ENCODE data around the gene CDK3. TPM values are rescaled to one million over a fixed set of nuclear protein-coding genes. Genes with fewer than 3 reads are reported as not detected.

CDK3 gene
- total and polyA plus RNA-seq, 2 donors (not counting 3 experiments of a cell fraction or from before 2014, with no cell fraction given), result 8.5 to 8.7 TPM

GRCh38 chr17:75994802-75995370 lies 5.8 kb upstream of the CDK3 start:
- H3K9me1 ChIP-seq (replicated peaks; ENCODE audit: control insufficient read depth, extremely low read depth, insufficient read depth, low read length), result no peaks in the 10 kb centered on the region
- POLR2A ChIA-PET, result no interaction called here
- no peaks in the 10 kb centered on the region for H3K9me3 ChIP-seq (replicated peaks; ENCODE audit: control insufficient read depth, insufficient read depth, low read length)
- no TSS peak for BruUV-seq (replicated peaks)
- intact Hi-C loops (cut with micrococcal nuclease) (no loop called here), dilution Hi-C loops (cut with MboI; ENCODE audit: extremely low pct_ligation_motif_present, low sequenced_read_pairs) (no loop called here)
- CTCF ChIA-PET, result no interaction called here
- FAIRE-seq (no peak), DNase-seq (ENCODE audit: low read depth, low spot score) (no peak)
- TF ChIP-seq MAX (IDR thresholded peaks at IDR 0.05; ENCODE audit: insufficient read depth, insufficient read length) (no peak), EZH2 (IDR thresholded peaks at IDR 0.05; ENCODE audit: borderline replicate concordance, low read depth, low read length, severe bottlenecking) (no peak), GATA2 (IDR thresholded peaks at IDR 0.05; ENCODE audit: insufficient read depth, insufficient read length, low read depth, low read length) (no peak), POLR2AphosphoS5 (IDR thresholded peaks at IDR 0.05; ENCODE audit: insufficient read depth, low read depth, low read length) (no peak), FOS (IDR thresholded peaks at IDR 0.05; ENCODE audit: borderline replicate concordance, insufficient read depth, low read length) (no peak), MYC (IDR thresholded peaks at IDR 0.05; ENCODE audit: low read depth, low read length) (no peak), POLR2A (IDR thresholded peaks at IDR 0.05; ENCODE audit: low read depth, low read length) (no peak), JUN (IDR thresholded peaks at IDR 0.05; ENCODE audit: borderline replicate concordance, insufficient read depth, insufficient read length, low read depth) (no peak), CTCF (IDR thresholded peaks at IDR 0.05; ENCODE audit: extremely low read depth in 1 of 2, insufficient read depth in 1 of 2, low read depth in 1 of 2, low read length in 2 of 2) (no peak)
- H3K4me2 ChIP-seq (ENCODE audit: insufficient read depth, low read length), result no peak overlapping the region
- H3K36me3 ChIP-seq (ENCODE audit: control insufficient read depth in 2 of 2, extremely low read depth in 1 of 2, insufficient read depth in 2 of 2, low read length in 2 of 2), result peaks cover 0 to 3% of the 10 kb centered on the region in 2 experiments
- H3K9ac ChIP-seq (replicated peaks; ENCODE audit: extremely low read depth, insufficient read depth, low read length), result no peak overlapping the region
- H3K27ac ChIP-seq (ENCODE audit: insufficient read depth, low read depth, low read length), result no peak overlapping the region
- no peak overlapping the region for H2AFZ ChIP-seq (ENCODE audit: low read depth, low read length)
- H3K4me3 ChIP-seq (replicated peaks in 1 of 3; ENCODE audit: insufficient read depth in 1 of 3, low read depth in 1 of 3, low read length in 3 of 3), result no peak overlapping the region
- H3K27me3 ChIP-seq (ENCODE audit: control insufficient read depth in 2 of 2, insufficient read depth in 2 of 2, low read length in 2 of 2), result no peaks in the 10 kb centered on the region
- H3K4me1 ChIP-seq (ENCODE audit: control insufficient read depth, extremely low read depth, insufficient read depth, low read length), result peaks cover 3% of the 10 kb centered on the region
- H4K20me1 ChIP-seq (replicated peaks; ENCODE audit: control insufficient read depth, extremely low read depth, insufficient read depth, low read length), result no peaks in the 10 kb centered on the region
- H3K79me2 ChIP-seq (ENCODE audit: control insufficient read depth, insufficient read depth, low read length), result no peaks in the 10 kb centered on the region
